Measurements from ENCODE around the gene ST6GALNAC2.

GRCh38 chr17:76593959-76594358 lies 8.3 kb upstream of the ST6GALNAC2 start:
- TF ChIP-seq EZH2 (IDR thresholded peaks at IDR 0.05; ENCODE audit: low read depth, unreplicated experiment) (no peak), CTCF (conservative IDR thresholded peaks at IDR 0.05; ENCODE audit: low read depth in 2 of 2) (peak in 1 of 2 experiments; percentile 23; a peak in 1 of 4 replicates), CREB1 (CRISPR knock-in tag; IDR thresholded peaks at IDR 0.05; ENCODE audit: low read depth) (no peak)
- TF ChIP-seq, protein P1, sequence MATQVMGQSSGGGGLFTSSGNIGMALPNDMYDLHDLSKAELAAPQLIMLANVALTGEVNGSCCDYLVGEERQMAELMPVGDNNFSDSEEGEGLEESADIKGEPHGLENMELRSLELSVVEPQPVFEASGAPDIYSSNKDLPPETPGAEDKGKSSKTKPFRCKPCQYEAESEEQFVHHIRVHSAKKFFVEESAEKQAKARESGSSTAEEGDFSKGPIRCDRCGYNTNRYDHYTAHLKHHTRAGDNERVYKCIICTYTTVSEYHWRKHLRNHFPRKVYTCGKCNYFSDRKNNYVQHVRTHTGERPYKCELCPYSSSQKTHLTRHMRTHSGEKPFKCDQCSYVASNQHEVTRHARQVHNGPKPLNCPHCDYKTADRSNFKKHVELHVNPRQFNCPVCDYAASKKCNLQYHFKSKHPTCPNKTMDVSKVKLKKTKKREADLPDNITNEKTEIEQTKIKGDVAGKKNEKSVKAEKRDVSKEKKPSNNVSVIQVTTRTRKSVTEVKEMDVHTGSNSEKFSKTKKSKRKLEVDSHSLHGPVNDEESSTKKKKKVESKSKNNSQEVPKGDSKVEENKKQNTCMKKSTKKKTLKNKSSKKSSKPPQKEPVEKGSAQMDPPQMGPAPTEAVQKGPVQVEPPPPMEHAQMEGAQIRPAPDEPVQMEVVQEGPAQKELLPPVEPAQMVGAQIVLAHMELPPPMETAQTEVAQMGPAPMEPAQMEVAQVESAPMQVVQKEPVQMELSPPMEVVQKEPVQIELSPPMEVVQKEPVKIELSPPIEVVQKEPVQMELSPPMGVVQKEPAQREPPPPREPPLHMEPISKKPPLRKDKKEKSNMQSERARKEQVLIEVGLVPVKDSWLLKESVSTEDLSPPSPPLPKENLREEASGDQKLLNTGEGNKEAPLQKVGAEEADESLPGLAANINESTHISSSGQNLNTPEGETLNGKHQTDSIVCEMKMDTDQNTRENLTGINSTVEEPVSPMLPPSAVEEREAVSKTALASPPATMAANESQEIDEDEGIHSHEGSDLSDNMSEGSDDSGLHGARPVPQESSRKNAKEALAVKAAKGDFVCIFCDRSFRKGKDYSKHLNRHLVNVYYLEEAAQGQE (IDR thresholded peaks at IDR 0.05; ENCODE audit: unreplicated experiment): no peak

Data from GM23338 (cell line).